Skeletal muscle cell (primary cell): ENCODE measurements around the gene GFM1.

ENCODE experiments used
- DNase-seq: peaks from one replicate; pipeline ENCODE4 v3.0.0-alpha.2; 2010; ENCODE audit warnings: low read depth
- H3K4me3 ChIP-seq: 2 replicates; pipeline ENCODE4 v1.5.1; 2011; ENCODE audit warnings: low read depth, mild to moderate bottlenecking, control low read depth, low read length, moderate library complexity

The GFM1 gene

GRCh38 chr3:158718490-158719170 is 74.3 kb downstream of the GFM1 start:
- H3K4me3 ChIP-seq: no peak overlapping the region
- DNase-seq: peak; percentile 96

DNA sequence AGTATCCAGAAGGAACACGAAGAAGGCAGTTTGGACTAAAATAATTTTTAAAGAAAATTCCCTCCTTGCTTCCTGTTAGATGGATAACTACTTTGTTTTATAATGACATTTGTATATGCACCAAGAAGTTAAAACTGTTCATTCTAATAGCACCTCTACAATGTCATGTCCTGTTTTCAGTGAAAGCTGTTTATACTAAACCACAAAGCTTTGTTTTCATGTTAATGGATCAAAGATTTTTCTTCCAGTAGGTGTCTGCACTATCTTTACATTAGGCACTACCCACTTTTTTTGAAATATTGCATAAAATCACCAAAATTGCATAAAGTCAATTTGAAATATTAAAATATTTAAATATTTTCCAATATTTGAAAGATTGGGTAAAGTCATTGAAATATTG is 77.8 kb downstream of the GFM1 start:
- no peak overlapping the region for H3K4me3 ChIP-seq
- DNase-seq: no peak

- H3K4me3 ChIP-seq: no peak overlapping the region
- DNase-seq: no peak
These were observed 79.7 kb downstream of the GFM1 start for GRCh38 chr3:158723991-158724390.

DNA sequence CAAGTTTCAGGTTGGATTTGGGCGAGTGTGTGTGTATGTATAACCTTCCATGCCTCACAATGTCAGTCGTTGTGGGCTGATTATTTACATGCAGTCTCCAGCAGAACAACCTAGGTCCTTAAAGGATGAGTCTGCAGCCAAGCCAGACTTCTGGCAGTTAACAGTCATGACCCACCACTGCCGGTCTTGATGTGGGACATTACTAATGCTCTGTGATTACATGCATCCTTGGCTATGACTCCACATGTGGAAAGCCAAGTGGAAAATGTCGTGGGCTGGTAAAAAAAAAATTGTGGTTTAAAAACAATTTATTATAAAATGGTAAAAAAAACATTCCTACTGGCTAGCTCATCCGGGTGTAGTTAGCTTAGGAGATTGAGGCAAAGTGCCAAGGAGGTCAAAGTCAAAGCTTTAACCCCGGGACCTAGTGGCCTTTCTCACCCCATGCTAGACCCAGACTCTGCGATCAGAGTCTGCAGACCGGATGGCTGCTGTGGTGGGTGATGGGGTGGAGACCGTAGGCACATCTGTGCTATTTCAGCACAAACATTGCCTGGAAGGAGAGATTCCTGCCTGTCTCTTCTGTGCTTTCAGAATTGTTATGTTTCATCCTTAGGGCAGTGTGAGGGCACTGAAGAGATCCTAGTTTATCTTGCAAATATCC is 81.2 kb downstream of the GFM1 start:
- DNase-seq: peak; percentile 93
- no peak overlapping the region for H3K4me3 ChIP-seq

DNA sequence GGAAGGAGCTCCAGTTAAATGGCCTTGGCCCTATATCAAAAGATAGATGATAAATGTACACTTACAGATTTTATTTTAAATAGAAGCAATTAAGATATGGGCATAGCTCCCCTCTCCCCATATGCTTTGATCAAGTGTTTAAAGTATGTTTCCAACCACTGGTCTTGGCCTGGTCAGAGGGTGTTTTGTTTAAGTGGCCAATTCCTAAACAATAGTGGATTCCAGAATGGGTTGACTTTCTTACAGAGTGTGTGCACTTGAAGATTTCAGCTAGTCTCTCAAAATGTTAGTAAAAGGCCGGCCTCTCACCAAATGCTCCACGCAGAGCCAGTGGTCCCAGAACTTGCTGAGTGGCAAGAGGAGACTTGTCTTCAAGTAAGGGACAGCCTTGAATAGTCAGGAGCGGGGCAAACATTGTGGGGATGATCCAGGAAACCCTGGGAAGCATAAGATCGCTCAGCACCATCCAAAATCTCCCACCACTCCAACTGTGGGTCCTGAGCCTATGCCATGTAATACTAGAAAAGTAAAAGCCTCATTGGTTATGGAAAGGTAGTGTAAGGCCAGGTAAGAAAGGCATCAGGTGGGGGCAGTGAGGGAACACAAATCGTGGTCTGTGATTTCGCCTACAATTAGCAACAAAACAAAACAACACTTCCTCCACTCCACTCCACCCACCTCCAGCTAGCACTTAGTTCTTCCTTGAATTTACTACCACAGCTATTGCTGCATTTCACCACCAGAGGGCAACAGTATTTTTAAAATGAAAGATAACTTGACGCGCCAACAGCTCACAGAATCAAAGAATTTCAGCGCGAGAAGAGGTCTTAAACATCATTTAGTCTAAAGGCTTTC is 83.1 kb downstream of the GFM1 start:
- no peak overlapping the region for H3K4me3 ChIP-seq
- no peak for DNase-seq

DNA sequence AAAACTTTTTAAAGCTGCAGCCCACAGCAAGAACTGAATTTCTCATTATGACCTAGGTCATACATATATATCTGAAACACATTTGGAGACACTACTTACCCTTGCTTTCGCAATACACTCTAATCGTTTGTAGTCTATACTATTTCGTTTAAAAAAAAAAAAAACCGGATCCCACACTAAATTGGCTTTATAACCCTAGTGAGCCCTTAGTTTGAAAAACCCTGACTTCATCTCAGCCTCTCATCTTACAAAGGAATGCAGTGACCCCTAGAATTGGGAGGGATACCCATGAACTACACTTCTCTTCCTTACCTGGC is 83.7 kb downstream of the GFM1 start:
- H3K4me3 ChIP-seq: no peak overlapping the region
- no peak for DNase-seq

DNA sequence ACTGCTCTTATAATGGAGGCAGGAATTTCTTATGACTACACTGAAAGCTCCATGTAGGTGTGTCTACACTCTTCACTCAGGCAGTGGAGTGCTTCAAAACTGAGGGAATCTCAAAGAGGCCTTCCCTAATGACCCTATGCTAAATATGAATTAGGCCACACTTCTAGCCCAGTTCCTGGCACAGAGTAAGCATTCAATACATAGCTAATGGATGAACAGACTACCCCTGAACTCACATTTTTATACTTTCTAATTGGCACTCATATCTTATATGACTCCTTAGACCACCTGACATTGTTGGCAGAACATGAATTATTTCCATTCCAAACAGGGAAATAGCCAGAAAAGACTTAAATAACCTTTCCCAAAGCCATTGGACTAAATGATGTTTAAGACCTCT is 84.5 kb downstream of the GFM1 start:
- no peak overlapping the region for H3K4me3 ChIP-seq

DNA sequence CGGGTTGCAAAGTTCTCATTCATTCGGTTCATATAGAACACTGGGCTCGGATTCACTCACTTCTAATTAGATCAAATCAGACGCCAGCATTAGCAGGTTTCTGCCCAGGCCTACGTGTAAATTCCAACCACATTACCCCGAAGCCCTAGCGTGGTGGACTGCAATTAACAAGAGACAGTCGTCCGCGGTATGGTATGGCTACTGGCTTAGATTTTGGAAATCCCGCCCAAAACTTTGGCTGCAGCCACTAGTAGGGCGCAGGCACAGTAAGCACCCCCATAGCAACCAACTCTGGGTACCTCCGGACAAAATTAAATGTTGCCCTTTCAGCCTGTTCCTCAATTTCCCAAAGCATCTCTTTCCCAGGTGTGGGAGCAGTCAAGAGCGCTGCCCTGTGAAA is 87.2 kb downstream of the GFM1 start:
- no peak for DNase-seq
- H3K4me3 ChIP-seq: peak overlapping the region; percentile 55

More for the DNA sequence above, 84.5 kb downstream of the GFM1 start:
- no peak for DNase-seq

DNA sequence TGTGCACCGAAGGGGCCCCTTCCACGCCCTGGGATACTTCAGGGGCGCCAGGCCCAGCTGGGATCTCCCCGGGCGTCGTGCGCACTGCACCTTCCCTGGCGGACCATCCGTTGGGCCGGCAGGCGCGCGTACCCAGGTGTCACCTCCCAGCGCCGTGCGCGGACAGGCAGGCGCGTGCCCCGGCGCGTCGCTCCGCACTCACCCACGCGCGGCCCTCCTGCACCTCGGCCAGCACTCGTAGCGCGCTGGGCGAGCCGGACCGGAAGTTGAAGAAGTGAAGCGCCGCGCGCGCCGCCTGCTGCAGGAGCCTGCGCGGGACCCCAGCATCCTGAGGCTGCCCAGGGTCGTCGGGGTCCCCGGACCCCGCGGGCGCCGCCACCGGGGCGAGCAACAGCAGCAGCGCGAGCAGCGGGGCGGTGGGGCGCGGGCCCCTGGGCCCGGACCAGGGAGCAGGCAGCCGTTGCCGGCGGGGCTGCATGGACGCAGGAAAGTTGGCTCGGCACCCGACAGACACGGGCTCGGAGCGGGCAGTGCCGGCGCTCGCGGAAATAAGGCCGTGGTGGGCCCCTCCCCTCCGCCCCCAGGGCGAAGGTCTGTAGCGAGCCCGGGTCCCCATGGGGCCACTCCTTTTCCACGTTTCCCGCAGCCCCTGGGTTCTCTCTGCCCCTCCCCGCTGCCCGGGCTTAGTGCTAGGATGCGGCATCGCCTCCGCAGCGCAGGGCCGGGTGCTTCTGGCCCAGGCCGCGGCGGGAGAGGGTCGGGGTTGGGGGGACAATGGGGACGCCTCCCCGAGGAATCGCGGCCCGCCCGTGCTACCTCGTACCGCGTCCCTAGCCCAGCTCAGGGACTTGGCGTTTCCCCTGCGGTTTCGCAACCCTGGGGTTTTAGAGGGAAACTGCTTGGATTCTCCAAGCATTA is 87.9 kb downstream of the GFM1 start, which contains the start of gene RARRES1:
Gene RARRES1 (minus strand): TSS at position 520 of the 918 bp plus-strand sequence. CDS start 42 bp downstream, at position 478.
- peak within 1 kb of the TSS; percentile 55 for H3K4me3 ChIP-seq
- DNase-seq: no peak

- peak overlapping the region; percentile 55 for H3K4me3 ChIP-seq
- no peak for DNase-seq
These were observed 88.5 kb downstream of the GFM1 start for GRCh38 chr3:158732856-158733200.

DNA sequence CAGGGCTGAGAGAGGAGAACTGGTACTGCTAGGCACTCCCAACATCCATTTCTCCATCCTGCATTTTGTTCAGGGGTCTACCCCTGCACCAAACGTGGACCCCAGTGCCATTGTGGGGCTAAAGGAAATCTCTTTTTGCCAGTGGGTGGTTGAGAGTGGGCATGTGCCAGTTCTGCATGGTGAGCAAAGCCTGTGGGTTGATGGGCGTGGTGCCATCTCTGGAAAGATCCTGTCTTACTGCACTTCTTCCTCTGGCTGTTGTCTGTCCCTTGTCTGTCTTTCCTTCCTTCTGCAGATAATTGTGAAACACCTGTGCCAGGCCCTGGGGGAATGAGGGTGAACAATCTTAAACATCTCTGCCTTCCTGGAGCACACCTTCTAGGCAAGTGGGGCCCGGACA is 89.3 kb downstream of the GFM1 start:
- DNase-seq: no peak
- H3K4me3 ChIP-seq: no peak overlapping the region

DNA sequence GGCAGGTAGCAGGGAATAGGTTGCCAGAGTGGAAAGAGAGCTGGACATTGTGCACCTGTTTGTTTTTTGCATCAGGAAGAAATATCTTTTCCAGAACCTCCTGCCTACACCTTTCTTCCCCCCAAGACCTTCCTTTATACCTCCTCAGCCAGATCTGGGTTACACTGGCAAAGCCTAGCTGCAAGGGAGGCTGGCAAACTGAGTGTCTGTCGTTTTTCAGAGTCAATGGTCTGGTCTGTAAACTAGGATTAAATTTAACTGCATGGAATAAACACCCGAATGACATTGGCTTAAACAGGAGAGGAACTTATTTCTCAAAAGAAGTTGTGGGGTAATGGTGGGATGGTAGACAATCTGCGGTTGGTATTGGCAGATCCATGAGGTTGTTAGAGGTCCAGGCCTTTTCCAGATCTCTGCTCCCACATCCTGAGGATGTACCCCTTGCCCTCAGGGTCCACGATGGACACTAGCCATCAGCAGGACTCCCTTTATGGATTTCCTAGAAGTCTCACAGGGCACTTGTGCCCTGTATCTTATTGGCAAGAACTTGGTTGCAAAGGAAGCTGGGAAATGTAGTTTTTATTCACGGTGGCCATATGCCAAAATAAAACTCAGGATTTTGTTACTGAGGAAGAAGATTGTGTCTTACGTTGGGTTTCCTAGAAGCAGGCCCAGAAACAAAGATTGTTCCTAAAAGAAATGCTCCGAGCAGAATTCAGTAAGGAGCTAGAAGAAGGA is 91.1 kb downstream of the GFM1 start:
- H3K4me3 ChIP-seq: no peak overlapping the region
- no peak for DNase-seq

GRCh38 chr3:158737410-158737809 is 93.1 kb downstream of the GFM1 start:
- DNase-seq: no peak
- no peak overlapping the region for H3K4me3 ChIP-seq

DNA sequence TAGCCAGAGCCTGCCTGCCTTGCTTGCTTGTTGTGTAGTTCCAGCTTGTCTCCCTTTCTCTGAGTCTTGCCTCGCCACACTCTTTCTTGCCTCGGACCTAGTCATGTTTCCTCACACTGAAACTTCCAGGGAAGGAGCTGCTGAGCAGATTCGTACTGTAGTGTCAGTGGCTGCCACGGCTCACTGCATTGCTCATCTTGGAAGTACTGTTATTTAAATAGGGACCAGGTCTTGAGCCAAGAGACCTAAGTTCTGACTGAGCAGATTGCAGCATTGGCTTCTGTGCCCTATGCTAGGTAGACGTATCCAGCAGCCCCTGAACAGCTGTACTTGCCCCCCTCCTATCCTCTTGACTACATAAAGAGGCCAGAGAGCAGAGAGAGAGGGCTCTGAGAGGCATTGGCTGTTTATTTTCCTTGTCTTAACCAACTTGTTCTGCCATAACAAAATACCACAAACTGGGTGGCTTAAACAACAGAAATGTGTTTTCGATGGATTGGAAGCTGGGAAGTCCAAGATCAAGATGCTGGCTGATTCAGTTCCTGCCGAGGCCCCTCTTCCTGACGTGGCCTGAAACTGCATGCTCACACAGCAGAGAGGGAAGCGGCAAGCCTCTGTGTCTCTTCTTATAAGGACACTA is 93.8 kb downstream of the GFM1 start:
- no peak for DNase-seq
- no peak overlapping the region for H3K4me3 ChIP-seq

- no peak overlapping the region for H3K4me3 ChIP-seq
- DNase-seq: no peak
These were observed 94.3 kb downstream of the GFM1 start for GRCh38 chr3:158738653-158739052.

DNA sequence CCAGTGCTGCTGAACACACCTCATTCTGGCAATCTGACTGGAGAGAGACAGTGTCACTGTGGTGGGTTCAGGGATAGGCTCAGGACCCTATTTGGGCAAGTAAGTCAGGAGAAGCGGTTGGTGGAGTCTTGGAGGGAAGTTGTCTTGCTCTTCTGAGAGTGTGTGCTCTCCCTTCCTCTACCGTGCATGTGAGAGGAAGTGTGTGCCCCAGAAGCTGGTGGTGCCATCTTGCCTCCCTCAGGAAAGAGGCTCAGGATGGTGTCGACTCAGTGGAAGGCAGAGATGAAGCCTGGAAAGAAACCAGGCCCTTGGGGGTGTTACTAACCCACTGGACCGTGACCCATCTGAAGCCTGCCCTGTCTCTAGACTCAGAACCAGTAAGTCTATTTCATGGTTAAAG is 94.8 kb downstream of the GFM1 start:
- no peak for DNase-seq
- no peak overlapping the region for H3K4me3 ChIP-seq

GRCh38 chr3:158739661-158740060 is 95.3 kb downstream of the GFM1 start:
- H3K4me3 ChIP-seq: no peak overlapping the region
- DNase-seq: no peak
